ENCODE results near the gene PPP1R3E. TPM values are rescaled to one million over a fixed set of nuclear protein-coding genes. Genes with fewer than 3 reads are reported as not detected.

The PPP1R3E gene
- total RNA-seq, 6 donors from 2014 or later, result 6.7 to 95.3 (median 12.8) TPM

- Histone ChIP-seq H3K4me3 (no peak overlapping the region), H3K36me3 (peaks cover 0 to 39% (median 30%) of the 10 kb centered on the region in 4 donors), H3K27ac (no peak overlapping the region), H3K27me3 (no peaks in the 10 kb centered on the region), H3K9me3 (no peaks in the 10 kb centered on the region), H3K4me1 (peaks cover 12 to 23% (median 21%) of the 10 kb centered on the region in 4 donors)
- no peak for DNase-seq
- no peak for ATAC-seq (ENCODE audit: low FRiP score in 2 of 2)
- 84 to 90% methylated on average over 7 of the region's 7 CpGs for WGBS, 2 donors
- TF ChIP-seq POLR2AphosphoS5 (IDR thresholded peaks at IDR 0.05) (no peak), CTCF (IDR thresholded peaks at IDR 0.05) (no peak), POLR2A (IDR thresholded peaks at IDR 0.05) (no peak), EP300 (IDR thresholded peaks at IDR 0.05) (no peak)
Observed at GRCh38 chr14:23324993-23325392, 22.3 kb upstream of the PPP1R3E start.

DNA sequence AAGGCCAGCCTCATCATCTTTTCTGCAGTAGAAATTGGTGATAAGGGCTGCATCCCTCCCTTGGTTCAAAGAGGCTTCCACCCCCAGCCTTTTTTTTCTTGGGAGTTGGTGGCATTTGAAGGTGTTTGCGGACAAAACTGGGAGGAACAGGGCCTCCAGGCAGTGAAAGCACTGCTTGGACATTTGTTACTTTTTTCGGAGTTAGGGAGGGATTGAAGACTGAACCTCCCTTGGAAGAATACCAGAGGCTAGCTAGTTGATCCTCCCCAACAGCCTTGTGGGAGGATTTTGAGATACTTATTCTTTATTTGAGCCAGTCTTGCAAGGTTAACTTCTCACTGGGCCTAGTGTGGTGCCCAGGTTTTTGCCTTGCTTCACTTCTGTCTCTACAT, 21.8 kb upstream of the PPP1R3E start:
- H3K9me3 ChIP-seq, result no peaks in the 10 kb centered on the region
- H3K36me3 ChIP-seq, result peaks cover 0 to 39% (median 30%) of the 10 kb centered on the region in 4 donors
- DNase-seq (no peak), ATAC-seq (ENCODE audit: low FRiP score in 2 of 2) (no peak)
- H3K4me3 ChIP-seq, result no peak overlapping the region
- H3K27ac ChIP-seq, result no peak overlapping the region
- peaks cover 14 to 23% (median 21%) of the 10 kb centered on the region in 4 donors for H3K4me1 ChIP-seq
- H3K27me3 ChIP-seq, result no peaks in the 10 kb centered on the region
- WGBS, 2 donors, result 94 to 100% methylated on average over 2 of the region's 2 CpGs
- TF ChIP-seq POLR2AphosphoS5 (IDR thresholded peaks at IDR 0.05), result no peak
- TF ChIP-seq CTCF (IDR thresholded peaks at IDR 0.05), result no peak
- no peak for TF ChIP-seq POLR2A (IDR thresholded peaks at IDR 0.05)
- no peak for TF ChIP-seq EP300 (IDR thresholded peaks at IDR 0.05)

DNA sequence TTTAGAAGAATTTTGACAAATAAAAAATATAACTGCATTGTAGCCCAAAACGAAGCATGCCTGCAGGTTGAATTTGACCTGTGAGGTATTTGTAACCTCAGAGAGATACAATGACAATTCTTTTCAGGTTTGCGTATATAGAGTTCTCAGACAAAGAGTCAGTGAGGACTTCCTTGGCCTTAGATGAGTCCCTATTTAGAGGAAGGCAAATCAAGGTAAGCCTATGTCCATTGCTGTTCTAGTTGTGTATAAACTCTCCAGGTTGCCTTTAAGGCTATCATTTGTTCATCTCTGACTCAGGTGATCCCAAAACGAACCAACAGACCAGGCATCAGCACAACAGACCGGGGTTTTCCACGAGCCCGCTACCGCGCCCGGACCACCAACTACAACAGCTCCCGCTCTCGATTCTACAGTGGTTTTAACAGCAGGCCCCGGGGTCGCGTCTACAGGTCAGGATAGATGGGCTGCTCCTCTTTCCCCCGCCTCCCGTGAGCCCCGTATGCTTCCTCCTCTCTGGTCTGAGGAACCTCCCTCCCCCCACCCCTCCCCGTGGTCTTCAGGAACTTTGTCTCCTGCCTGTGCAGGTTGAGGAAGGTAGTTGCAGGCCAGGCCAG, 21.3 kb upstream of the PPP1R3E start:
- Histone ChIP-seq H3K4me1 (peaks cover 14 to 23% (median 21%) of the 10 kb centered on the region in 4 donors), H3K27ac (no peak overlapping the region), H3K27me3 (no peaks in the 10 kb centered on the region), H3K36me3 (peaks cover 0 to 39% (median 30%) of the 10 kb centered on the region in 4 donors), H3K9me3 (no peaks in the 10 kb centered on the region), H3K4me3 (no peak overlapping the region)
- 83 to 89% methylated on average over 18 of the region's 18 CpGs for WGBS, 2 donors
- ATAC-seq (ENCODE audit: low FRiP score in 2 of 2) (no peak), DNase-seq (peak in 1 of 2 donors; percentile 68)
- TF ChIP-seq EP300 (IDR thresholded peaks at IDR 0.05), result no peak
- no peak for TF ChIP-seq POLR2A (IDR thresholded peaks at IDR 0.05)
- no peak for TF ChIP-seq POLR2AphosphoS5 (IDR thresholded peaks at IDR 0.05)
- TF ChIP-seq CTCF (IDR thresholded peaks at IDR 0.05), result no peak

- WGBS, 2 donors, result 55% methylated on average over 10 of the region's 10 CpGs
- H3K27ac ChIP-seq, result peak overlapping the region in 2 of 4 donors; percentile 99
Observed at GRCh38 chr14:23322568-23323517, 20.2 kb upstream of the PPP1R3E start.

More at GRCh38 chr14:23322568-23323517, 20.2 kb upstream of the PPP1R3E start:
- Histone ChIP-seq H3K9me3 (no peaks in the 10 kb centered on the region), H3K36me3 (peaks cover 0 to 40% (median 30%) of the 10 kb centered on the region in 4 donors), H3K4me3 (peak overlapping the region; percentile 87 to 97 (median 92)), H3K27me3 (no peaks in the 10 kb centered on the region), H3K4me1 (peaks cover 14 to 23% (median 21%) of the 10 kb centered on the region in 4 donors)
- DNase-seq (no peak), ATAC-seq (ENCODE audit: low FRiP score in 2 of 2) (no peak)
- TF ChIP-seq POLR2AphosphoS5 (IDR thresholded peaks at IDR 0.05) (no peak), EP300 (IDR thresholded peaks at IDR 0.05) (no peak), POLR2A (IDR thresholded peaks at IDR 0.05) (no peak), CTCF (IDR thresholded peaks at IDR 0.05) (no peak)

All from upper lobe of left lung (tissue), 6 donors.